K562 (cell line): Measurements from ENCODE around the gene COMMD1. TPM values are rescaled to one million over a fixed set of nuclear protein-coding genes. Genes with fewer than 3 reads are reported as not detected.

Experiments
- ATAC-seq: fragments of 200-7000 bp; cut with Tn5 transposase; 3 replicates; pipeline ENCODE4 v1.9.1; 2020; ENCODE audit warnings: moderate library complexity
- BruUV-seq: library from RNA; stranded (reverse); fragments of 400-500 nt; replicated peaks from 2 replicates; lab custom pipeline; 2021; lab: Mats Ljungman, UMichigan
- CTCF ChIA-PET: fragments of 300-600 bp; formaldehyde crosslinking; extraction: SDS; loops from one replicate; lab custom pipeline; 2021; ENCODE audit warnings: low intra/inter-chr PET ratio; lab: Yijun Ruan, JAX
- POLR2A ChIA-PET: fragments of 300-600, 350-650 bp; sonication (Branson Sonifier 250); formaldehyde crosslinking; extraction: SDS; loops from one replicate; lab custom pipeline; 2021; ENCODE audit warnings: antibody characterized with exemption, inconsistent platforms; lab: Yijun Ruan, JAX
- DNase-seq, 4 experiments: peaks; one replicate each; pipeline versions ENCODE4 v3.0.0 to v3.0.0-alpha.2; 2011 to 2018; ENCODE audit warnings: low spot score in 3 of 4, mixed read lengths in 3 of 4; ENCODE audit errors: extremely low read depth in 1 of 4
- FAIRE-seq: peaks from 2 replicates; lab custom pipeline; 2011; peaks lifted over from hg19 to GRCh38; lab: Jason Lieb, UNC
- H2AFZ ChIP-seq: 2 replicates; pipeline ENCODE4 v1.6.0; 2011; ENCODE audit warnings: low read depth, low read length, control low read depth, inconsistent platforms
- H3K27ac ChIP-seq: fragments of 200-600 bp; 3 replicates; pipeline ENCODE4 v1.8.0; 2011; ENCODE audit warnings: low read depth, mild to moderate bottlenecking, control low read depth, inconsistent platforms, low read length, moderate library complexity, mixed read lengths; ENCODE audit errors: extremely low read depth
- H3K27me3 ChIP-seq, 2 experiments: fragments of 300-600 bp in 1 of 2; 2 replicates in 1 of 2; 3 replicates in 1 of 2; pipeline versions ENCODE4 v1.6.0 to v1.8.0; 2011; ENCODE audit warnings: inconsistent platforms in 2 of 2, low read length in 2 of 2, mild to moderate bottlenecking in 1 of 2, mixed read lengths in 1 of 2, moderate library complexity in 1 of 2; ENCODE audit not compliant: control insufficient read depth in 2 of 2, insufficient read depth in 2 of 2
- H3K36me3 ChIP-seq: fragments of 300-600 bp; 3 replicates; pipeline ENCODE4 v1.8.0; 2011; ENCODE audit warnings: mild to moderate bottlenecking, low read length, inconsistent platforms; ENCODE audit not compliant: control insufficient read depth, insufficient read depth
- H3K4me1 ChIP-seq, 2 experiments: fragments of 200-600 bp in 1 of 2; replicated peaks in 1 of 2; 2 replicates in 1 of 2; 3 replicates in 1 of 2; pipeline versions ENCODE4 v1.5.1 to v1.8.0; 2011; ENCODE audit warnings: inconsistent platforms in 2 of 2, low read length in 2 of 2, mild to moderate bottlenecking in 1 of 2, mixed read lengths in 1 of 2, moderate library complexity in 1 of 2; ENCODE audit not compliant: control insufficient read depth in 2 of 2, insufficient read depth in 2 of 2
- H3K4me2 ChIP-seq: 2 replicates; pipeline ENCODE4 v1.6.1; 2011; ENCODE audit warnings: low read length, control low read depth, inconsistent platforms, mixed read lengths; ENCODE audit not compliant: insufficient read depth
- H3K4me3 ChIP-seq: fragments of 200-600 bp; sonication (generic), shearing (Covaris generic); 2 replicates; pipeline ENCODE4 v1.5.1; 2016; ENCODE audit warnings: control low read depth, inconsistent platforms
- H3K79me2 ChIP-seq: fragments of 200-600 bp; 3 replicates; pipeline ENCODE4 v1.8.0; 2011; ENCODE audit warnings: low read length, inconsistent platforms; ENCODE audit not compliant: control insufficient read depth, insufficient read depth
- H3K9ac ChIP-seq, 2 experiments: 2 replicates each; pipeline versions ENCODE4 v1.6.0 to v1.6.1; 2011; ENCODE audit warnings: low read depth in 2 of 2, low read length in 2 of 2, control low read depth in 1 of 2, inconsistent platforms in 1 of 2, mild to moderate bottlenecking in 1 of 2, mixed read lengths in 1 of 2; ENCODE audit not compliant: insufficient read depth in 1 of 2
- H3K9me1 ChIP-seq: one replicate; pipeline ENCODE4 v1.6.0; 2011; ENCODE audit warnings: inconsistent platforms, mild to moderate bottlenecking, low read length, moderate library complexity; ENCODE audit not compliant: control insufficient read depth, insufficient read depth
- H3K9me3 ChIP-seq: replicated peaks from 2 replicates; pipeline ENCODE4 v1.5.1; 2011; ENCODE audit warnings: low read depth, low read length, inconsistent platforms; ENCODE audit not compliant: control insufficient read depth, insufficient read depth
- H4K20me1 ChIP-seq: replicated peaks from 2 replicates; pipeline ENCODE4 v1.6.1; 2011; ENCODE audit warnings: low read length, inconsistent platforms, mixed read lengths; ENCODE audit not compliant: control insufficient read depth, insufficient read depth
- WHSC1 ChIP-seq: IDR thresholded peaks from one replicate; pipeline ENCODE4 v1.6.1; 2012; ENCODE audit warnings: low read length, control low read depth, inconsistent platforms
- WGBS: fragments of 100-300 bp; shearing (Covaris generic); methylation state at CpG from one replicate; pipeline ENCODE4 v1.1.6; 2016; ENCODE audit warnings: low coverage, mixed read lengths; ENCODE audit not compliant: insufficient coverage; ENCODE audit errors: missing lambda C conversion rate; 5-methylcytosine and 5-hydroxymethylcytosine counted together
- in situ Hi-C: fragments of 300-500 bp; cut with MboI; formaldehyde crosslinking; loops from 4 replicates; pipeline ENCODE4 v1.15.0; 2018; ENCODE audit warnings: inconsistent platforms, mixed read lengths
- intact Hi-C: fragments of 100-400 bp; cut with micrococcal nuclease; formaldehyde crosslinking; loops from 2 replicates; pipeline ENCODE4 v1.14.2; 2022
- polyA plus RNA-seq, 8 experiments: library from polyadenylated mRNA; depleted of rRNA in 4 of 8; stranded (reverse) in 5 of 8; unstranded in 3 of 8; fragments of >200 nt; fragmentation: Nextera tagmentation in 2 of 8; fragmentation: Illumina TruSeq in 1 of 8; extraction: Ambion mirVana in 2 of 8; extraction: Trizol in 1 of 8; gene quantifications; 2 replicates each; pipeline versions ENCODE4 v1.2.1 to v1.2.3, GENCODE V29; 2011 to 2014; ENCODE audit warnings: inconsistent platforms in 1 of 8, missing spikeins in 1 of 8
- total RNA-seq, 7 experiments: library from RNA; depleted of rRNA in 6 of 7; stranded (reverse); fragments of >200 nt in 6 of 7; fragmentation: Illumina TruSeq in 2 of 7; extraction: Trizol in 2 of 7; gene quantifications; 2 replicates each; pipeline versions ENCODE4 v1.2.1 to v1.2.3, GENCODE V29; 2011 to 2021; ENCODE audit warnings: low replicate concordance in 1 of 7
- TF ChIP-seq, protein P1 (sequence below): fragments of 450-650 bp; IDR thresholded peaks from 2 replicates; pipeline ENCODE4 v1.6.1; 2016

The COMMD1 gene
- total and polyA plus RNA-seq, 9 of the 15 experiments (the other 6 are each of a cell fraction or from before 2014, with no cell fraction given), result 14.4 to 77.0 (median 21.4) TPM

DNA sequence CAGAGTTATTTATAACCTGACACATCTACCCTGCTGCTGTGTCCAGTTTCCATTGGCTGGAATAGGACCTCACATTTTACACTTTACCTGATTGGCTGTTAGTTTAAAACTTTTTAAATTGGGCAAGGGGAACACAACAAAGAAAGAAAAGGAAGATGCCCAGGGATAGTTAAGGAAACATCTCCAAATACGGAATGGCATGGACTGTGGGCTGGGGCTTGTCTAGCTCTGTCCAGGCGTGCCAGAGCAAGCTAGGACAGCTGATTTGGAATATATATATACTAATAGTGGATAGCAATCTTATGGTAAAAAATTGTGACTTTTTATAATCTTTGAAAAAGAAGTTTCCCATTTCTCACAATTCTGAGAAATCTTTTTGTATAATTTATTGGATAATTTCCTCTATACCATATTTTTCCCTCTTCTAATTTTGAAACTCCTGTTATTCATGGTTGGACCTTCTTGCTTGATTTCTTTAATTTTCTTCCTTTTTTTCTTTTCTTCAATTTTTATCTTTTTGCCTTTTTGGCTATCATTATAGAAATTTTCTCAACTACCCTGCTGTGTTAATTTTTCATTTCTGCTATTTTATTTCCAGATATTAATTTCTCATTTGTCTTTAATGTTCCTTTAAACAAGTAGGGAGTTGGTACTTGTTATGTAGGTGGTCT is 55.9 kb downstream of the COMMD1 start:
- H3K27me3 ChIP-seq, result no peaks in the 10 kb centered on the region
- intact Hi-C loops (no loop called here), in situ Hi-C loops (no loop called here)
- H4K20me1 ChIP-seq, result no peaks in the 10 kb centered on the region
- H3K4me2 ChIP-seq, result no peak overlapping the region
- H3K4me3 ChIP-seq, result no peak overlapping the region
- no peaks in the 10 kb centered on the region for H3K9me1 ChIP-seq
- POLR2A ChIA-PET, result interaction anchor here (0.7 kb wide), 1 partner anchor 30 kb away, joined by 4 read pairs; no protein-coding TSS in a partner anchor
- no peak for FAIRE-seq
- H3K9me3 ChIP-seq, result no peaks in the 10 kb centered on the region; the same call in 1 of the 2 replicates
- DNase-seq, result no peak
- no peak overlapping the region for H3K27ac ChIP-seq
- no peaks in the 10 kb centered on the region for H3K36me3 ChIP-seq
- H3K4me1 ChIP-seq, result no peaks in the 10 kb centered on the region
- no peak overlapping the region for H2AFZ ChIP-seq
- ATAC-seq, result no peak
- no peak overlapping the region for H3K9ac ChIP-seq
- TF ChIP-seq WHSC1, result no peak
- TF ChIP-seq, protein P1, sequence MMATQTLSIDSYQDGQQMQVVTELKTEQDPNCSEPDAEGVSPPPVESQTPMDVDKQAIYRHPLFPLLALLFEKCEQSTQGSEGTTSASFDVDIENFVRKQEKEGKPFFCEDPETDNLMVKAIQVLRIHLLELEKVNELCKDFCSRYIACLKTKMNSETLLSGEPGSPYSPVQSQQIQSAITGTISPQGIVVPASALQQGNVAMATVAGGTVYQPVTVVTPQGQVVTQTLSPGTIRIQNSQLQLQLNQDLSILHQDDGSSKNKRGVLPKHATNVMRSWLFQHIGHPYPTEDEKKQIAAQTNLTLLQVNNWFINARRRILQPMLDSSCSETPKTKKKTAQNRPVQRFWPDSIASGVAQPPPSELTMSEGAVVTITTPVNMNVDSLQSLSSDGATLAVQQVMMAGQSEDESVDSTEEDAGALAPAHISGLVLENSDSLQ, result 0 out of 2 replicates have a peak, but pooled peaks have one; percentile 8
- no peaks in the 10 kb centered on the region for H3K79me2 ChIP-seq
- CTCF ChIA-PET, result no interaction called here
- 81% methylated on average over 2 of the region's 2 CpGs for WGBS
- BruUV-seq, result no TSS peak
